22Rv1 (cell line): Measurements from ENCODE around the gene ARHGEF6.

ENCODE experiments used
- ZFX ChIP-seq: fragments of 450-650 bp; IDR thresholded peaks from 2 replicates; pipeline ENCODE4 v1.6.1; 2017; ENCODE audit warnings: antibody characterized with exemption, borderline replicate concordance
- TF ChIP-seq, protein P1 (sequence below): fragments of 450-650 bp; IDR thresholded peaks from 2 replicates; pipeline ENCODE4 v1.5.1; 2017; ENCODE audit warnings: mild to moderate bottlenecking

- TF ChIP-seq, protein P1, sequence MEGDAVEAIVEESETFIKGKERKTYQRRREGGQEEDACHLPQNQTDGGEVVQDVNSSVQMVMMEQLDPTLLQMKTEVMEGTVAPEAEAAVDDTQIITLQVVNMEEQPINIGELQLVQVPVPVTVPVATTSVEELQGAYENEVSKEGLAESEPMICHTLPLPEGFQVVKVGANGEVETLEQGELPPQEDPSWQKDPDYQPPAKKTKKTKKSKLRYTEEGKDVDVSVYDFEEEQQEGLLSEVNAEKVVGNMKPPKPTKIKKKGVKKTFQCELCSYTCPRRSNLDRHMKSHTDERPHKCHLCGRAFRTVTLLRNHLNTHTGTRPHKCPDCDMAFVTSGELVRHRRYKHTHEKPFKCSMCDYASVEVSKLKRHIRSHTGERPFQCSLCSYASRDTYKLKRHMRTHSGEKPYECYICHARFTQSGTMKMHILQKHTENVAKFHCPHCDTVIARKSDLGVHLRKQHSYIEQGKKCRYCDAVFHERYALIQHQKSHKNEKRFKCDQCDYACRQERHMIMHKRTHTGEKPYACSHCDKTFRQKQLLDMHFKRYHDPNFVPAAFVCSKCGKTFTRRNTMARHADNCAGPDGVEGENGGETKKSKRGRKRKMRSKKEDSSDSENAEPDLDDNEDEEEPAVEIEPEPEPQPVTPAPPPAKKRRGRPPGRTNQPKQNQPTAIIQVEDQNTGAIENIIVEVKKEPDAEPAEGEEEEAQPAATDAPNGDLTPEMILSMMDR: no peak
- no peak for TF ChIP-seq ZFX
Observed at GRCh38 chrX:136630881-136631280, 149.9 kb downstream of the ARHGEF6 start.
